H1 (cell line): Measurements from ENCODE around the gene CENPV. TPM values are rescaled to one million over a fixed set of nuclear protein-coding genes. Genes with fewer than 3 reads are reported as not detected.
"Not testable (repeated sequence)": the region's sequence is repeated elsewhere in the genome, so short reads cannot be mapped to it uniquely, and the experiment has no call there.

ENCODE experiments used
- CTCF ChIA-PET: fragments of 300-600 bp; sonication (Branson Sonifier 250); formaldehyde crosslinking; loops from one replicate; lab custom pipeline; 2021; ENCODE audit not compliant: partially characterized antibody; lab: Charles Lee
- POLR2A ChIA-PET: fragments of 300-600 bp; sonication (Branson Sonifier 250); formaldehyde crosslinking; loops from one replicate; lab custom pipeline; 2021; ENCODE audit warnings: inconsistent platforms; ENCODE audit not compliant: partially characterized antibody; lab: Charles Lee
- DNase-seq, 2 experiments: peaks; one replicate each; pipeline versions ENCODE4 v3.0.0 to v3.0.0-alpha.2; 2010 to 2022; ENCODE audit warnings: low spot score in 2 of 2, low read depth in 1 of 2, mixed read lengths in 1 of 2
- FAIRE-seq: peaks from 2 replicates; lab custom pipeline; 2011; peaks lifted over from hg19 to GRCh38; lab: Jason Lieb, UNC
- H2AFZ ChIP-seq: 2 replicates; pipeline ENCODE4 v1.8.1; 2012; ENCODE audit warnings: low read length, inconsistent platforms
- H2AK5ac ChIP-seq: 2 replicates; pipeline ENCODE4 v1.6.1; 2013; ENCODE audit warnings: low read depth, low read length
- H2BK120ac ChIP-seq: replicated peaks from 2 replicates; pipeline ENCODE3; 2013; ENCODE audit warnings: low read depth, low read length, inconsistent platforms
- H2BK12ac ChIP-seq: 2 replicates; pipeline ENCODE4 v1.6.1; 2013; ENCODE audit warnings: low read depth, low read length
- H2BK15ac ChIP-seq: 2 replicates; pipeline ENCODE4 v1.6.1; 2013; ENCODE audit warnings: low read length
- H2BK20ac ChIP-seq: 2 replicates; pipeline ENCODE4 v1.6.1; 2013; ENCODE audit warnings: low read length
- H2BK5ac ChIP-seq: 2 replicates; pipeline ENCODE4 v1.6.1; 2013; ENCODE audit warnings: low read depth, low read length
- H3K14ac ChIP-seq: 2 replicates; pipeline ENCODE4 v1.6.1; 2013; ENCODE audit warnings: inconsistent platforms; ENCODE audit not compliant: insufficient read length
- H3K18ac ChIP-seq: 2 replicates; pipeline ENCODE4 v1.6.1; 2013; ENCODE audit warnings: low read length; ENCODE audit errors: extremely low read depth
- H3K23ac ChIP-seq: 2 replicates; pipeline ENCODE4 v1.6.1; 2013; ENCODE audit warnings: inconsistent platforms; ENCODE audit not compliant: insufficient read length
- H3K23me2 ChIP-seq: 2 replicates; pipeline ENCODE4 v1.6.1; 2013; ENCODE audit warnings: low read depth, low read length
- H3K27ac ChIP-seq: 2 replicates; pipeline ENCODE4 v1.6.1; 2011; ENCODE audit warnings: low read depth, low read length, inconsistent platforms
- H3K27me3 ChIP-seq, 4 experiments: replicated peaks in 1 of 4; 1 replicate in 1 of 4; 2 replicates in 3 of 4; pipeline versions ENCODE4 v1.6.1 to v1.8.1; 2011 to 2013; ENCODE audit warnings: low read length in 3 of 4, mild to moderate bottlenecking in 3 of 4, inconsistent platforms in 2 of 4, mixed read lengths in 2 of 4, moderate library complexity in 1 of 4; ENCODE audit not compliant: control insufficient read depth in 3 of 4, insufficient read depth in 3 of 4; ENCODE audit errors: extremely low read depth in 1 of 4
- H3K36me3 ChIP-seq, 4 experiments: 2 replicates each; pipeline versions ENCODE4 v1.6.1 to v1.8.1; 2011 to 2013; ENCODE audit warnings: mild to moderate bottlenecking in 4 of 4, low read length in 3 of 4, moderate library complexity in 2 of 4, control low read depth in 1 of 4, inconsistent platforms in 1 of 4; ENCODE audit not compliant: insufficient read depth in 4 of 4, control insufficient read depth in 2 of 4
- H3K4ac ChIP-seq: replicated peaks from 2 replicates; pipeline ENCODE3; 2013; ENCODE audit warnings: low read length, low read depth, mixed read lengths, inconsistent platforms; ENCODE audit not compliant: insufficient read length
- H3K4me1 ChIP-seq, 4 experiments: replicated peaks in 1 of 4; 1 replicate in 1 of 4; 2 replicates in 3 of 4; pipeline versions ENCODE4 v1.6.1 to v1.8.1; 2011 to 2013; ENCODE audit warnings: low read length in 3 of 4, inconsistent platforms in 2 of 4, mixed read lengths in 1 of 4; ENCODE audit not compliant: insufficient read depth in 4 of 4, control insufficient read depth in 3 of 4
- H3K4me2 ChIP-seq, 2 experiments: 2 replicates each; pipeline versions ENCODE4 v1.6.1 to v1.8.1; 2011 to 2013; ENCODE audit warnings: low read depth in 2 of 2, low read length in 2 of 2, control low read depth in 1 of 2, inconsistent platforms in 1 of 2, mild to moderate bottlenecking in 1 of 2; ENCODE audit not compliant: insufficient read depth in 1 of 2
- H3K4me3 ChIP-seq, 4 experiments: fragments of 200-600, 300-600 bp in 1 of 4; sonication (generic), shearing (Covaris generic), sonication (Bioruptor Twin) in 1 of 4; 2 replicates each; pipeline versions ENCODE4 v1.5.1 to v1.8.1; 2011 to 2016; ENCODE audit warnings: low read length in 4 of 4, low read depth in 3 of 4, control low read depth in 2 of 4, inconsistent platforms in 2 of 4, mild to moderate bottlenecking in 2 of 4, mixed read lengths in 1 of 4, moderate library complexity in 1 of 4; ENCODE audit not compliant: insufficient read depth in 2 of 4; ENCODE audit errors: extremely low read depth in 1 of 4
- H3K56ac ChIP-seq: replicated peaks from 2 replicates; pipeline ENCODE3; 2013; ENCODE audit warnings: low read depth, mild to moderate bottlenecking, mixed read lengths, low read length, inconsistent platforms; ENCODE audit not compliant: insufficient read length
- H3K79me1 ChIP-seq: 2 replicates; pipeline ENCODE4 v1.6.1; 2013; ENCODE audit warnings: low read depth, low read length, control low read depth
- H3K79me2 ChIP-seq, 2 experiments: 2 replicates each; pipeline versions ENCODE4 v1.6.1 to v1.8.1; 2012 to 2013; ENCODE audit warnings: low read length in 2 of 2, mild to moderate bottlenecking in 2 of 2, inconsistent platforms in 1 of 2; ENCODE audit not compliant: insufficient read depth in 2 of 2, control insufficient read depth in 1 of 2
- H3K9ac ChIP-seq, 4 experiments: replicated peaks in 1 of 4; 1 replicate in 1 of 4; 2 replicates in 3 of 4; pipeline versions ENCODE4 v1.6.1 to v1.8.1; 2011 to 2013; ENCODE audit warnings: low read depth in 3 of 4, low read length in 3 of 4, control low read depth in 2 of 4, mild to moderate bottlenecking in 2 of 4, moderate library complexity in 2 of 4, inconsistent platforms in 1 of 4; ENCODE audit errors: extremely low read depth in 1 of 4
- H3K9me3 ChIP-seq, 2 experiments: 2 replicates each; pipeline versions ENCODE4 v1.6.1 to v1.8.1; 2012 to 2013; ENCODE audit warnings: mild to moderate bottlenecking in 2 of 2, moderate library complexity in 2 of 2, control low read depth in 1 of 2, inconsistent platforms in 1 of 2, low read depth in 1 of 2, low read length in 1 of 2, mixed read lengths in 1 of 2; ENCODE audit not compliant: insufficient read depth in 2 of 2
- H4K20me1 ChIP-seq, 2 experiments: replicated peaks in 1 of 2; 2 replicates each; pipeline versions ENCODE3 to v1.8.1; 2011 to 2013; ENCODE audit warnings: inconsistent platforms in 2 of 2, low read length in 2 of 2, mild to moderate bottlenecking in 1 of 2; ENCODE audit not compliant: insufficient read depth in 2 of 2, control insufficient read depth in 1 of 2
- H4K5ac ChIP-seq: 2 replicates; pipeline ENCODE4 v1.6.1; 2013; ENCODE audit warnings: low read length, low read depth, mixed read lengths, inconsistent platforms; ENCODE audit not compliant: insufficient read length
- H4K8ac ChIP-seq: 2 replicates; pipeline ENCODE4 v1.8.0; 2013; ENCODE audit warnings: mild to moderate bottlenecking, moderate library complexity, low read length, inconsistent platforms; ENCODE audit not compliant: insufficient read depth; ENCODE audit errors: extremely low read depth
- H4K91ac ChIP-seq: replicated peaks from 2 replicates; pipeline ENCODE3; 2013; ENCODE audit warnings: low read length, mixed read lengths, inconsistent platforms; ENCODE audit not compliant: insufficient read length
- WGBS, 2 experiments: shearing (Covaris generic) in 1 of 2; methylation state at CpG; one replicate each; pipeline versions ENCODE4 v1.1.6 to v1.1.7; 2013 to 2015; ENCODE audit warnings: low lambda C conversion rate in 2 of 2, mixed read lengths in 2 of 2, inconsistent platforms in 1 of 2, low coverage in 1 of 2, missing lambda C conversion rate in 1 of 2; ENCODE audit not compliant: insufficient replicate concordance in 2 of 2, insufficient coverage in 1 of 2, insufficient read length in 1 of 2; ENCODE audit errors: extremely low coverage in 1 of 2, missing lambda C conversion rate in 1 of 2; 5-methylcytosine and 5-hydroxymethylcytosine counted together
- polyA plus RNA-seq, 7 experiments: library from polyadenylated mRNA; depleted of rRNA in 3 of 7; stranded (reverse) in 5 of 7; unstranded in 2 of 7; fragments of >200 nt in 5 of 7; fragments of 200-250 nt in 2 of 7; gene quantifications; 1 replicate in 5 of 7; 2 replicates in 1 of 7; 4 replicates in 1 of 7; pipeline versions ENCODE4 v1.2.1 to v1.2.3, GENCODE V29; 2011 to 2013; ENCODE audit warnings: missing spikeins in 2 of 7, mixed read lengths in 2 of 7
- total RNA-seq: library from RNA; stranded (reverse); fragmentation: NEBNext Ultra II Directional; extraction: Animal tissue kit (Norgen Biotek cat#: 25700); gene quantifications from 2 replicates; pipeline ENCODE4 v1.2.1, GENCODE V29; 2021

CENPV gene
- total and polyA plus RNA-seq, 2 of the 8 experiments (the other 6 are each of a cell fraction or from before 2014, with no cell fraction given) = 249 to 260 TPM

DNA sequence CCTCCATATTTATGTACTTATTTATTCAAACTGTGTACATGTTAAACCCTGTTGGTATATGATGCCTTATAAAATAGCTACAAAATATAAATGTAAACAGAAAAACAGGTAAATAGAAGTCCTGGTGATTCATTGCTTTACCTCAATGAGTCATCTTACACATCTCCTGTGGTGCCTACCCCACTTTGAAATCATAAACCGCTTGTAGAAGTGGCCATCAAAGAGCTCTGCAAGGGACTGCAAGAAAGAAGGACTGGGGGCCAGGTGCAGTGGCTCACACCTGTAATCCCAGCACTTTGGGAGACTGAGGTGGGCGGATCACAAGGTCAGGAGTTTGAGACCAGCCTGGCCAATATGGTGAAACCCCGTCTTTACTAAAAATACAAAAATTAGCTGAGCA is 57.2 kb downstream of the CENPV start:
- H3K79me2 ChIP-seq, H2AFZ ChIP-seq, H3K36me3 ChIP-seq, H3K4me3 ChIP-seq, H2BK120ac ChIP-seq, H2BK15ac ChIP-seq, DNase-seq, H3K9me3 ChIP-seq, H3K4me1 ChIP-seq, H3K56ac ChIP-seq, H4K8ac ChIP-seq, H3K79me1 ChIP-seq, H3K4me2 ChIP-seq, H3K27ac ChIP-seq, H3K4ac ChIP-seq, H2BK5ac ChIP-seq, H2BK20ac ChIP-seq, H2BK12ac ChIP-seq, H3K18ac ChIP-seq, H3K23ac ChIP-seq, POLR2A ChIA-PET, H4K5ac ChIP-seq, H2AK5ac ChIP-seq, FAIRE-seq, H3K14ac ChIP-seq, H3K9ac ChIP-seq, H4K91ac ChIP-seq, H3K27me3 ChIP-seq, H3K23me2 ChIP-seq, H4K20me1 ChIP-seq: not testable (repeated sequence)
- CTCF ChIA-PET = interaction anchor here (1.1 to 4.0 kb wide), 2 partner anchors 8 to 9 kb away, joined by 9 to 37 read pairs; no protein-coding TSS in a partner anchor
- WGBS, 2 experiments = 75% methylated on average over 2 of the region's 3 CpGs; no CpG with 5 or more reads in 1 of the 2 experiments
